Tibial nerve (tissue), 4 donors: ENCODE data around the gene C12orf50.

Experiments
- EP300 ChIP-seq, 2 donors: sonication (generic); formaldehyde crosslinking; IDR thresholded peaks; one replicate each; pipeline ENCODE4 v1.6.1; 2017; ENCODE audit warnings: antibody characterized with exemption in 2 of 2, mild to moderate bottlenecking in 1 of 2
- TF ChIP-seq, protein P1 (sequence below), 5 experiments: fragments of 200-600 bp in 3 of 5; fragments of 450-650 bp in 2 of 5; sonication (generic) in 3 of 5; IDR thresholded peaks; one replicate each; pipeline ENCODE4 v1.5.1; 2016 to 2019; ENCODE audit warnings: antibody characterized with exemption in 5 of 5, mild to moderate bottlenecking in 3 of 5, moderate library complexity in 2 of 5

DNA sequence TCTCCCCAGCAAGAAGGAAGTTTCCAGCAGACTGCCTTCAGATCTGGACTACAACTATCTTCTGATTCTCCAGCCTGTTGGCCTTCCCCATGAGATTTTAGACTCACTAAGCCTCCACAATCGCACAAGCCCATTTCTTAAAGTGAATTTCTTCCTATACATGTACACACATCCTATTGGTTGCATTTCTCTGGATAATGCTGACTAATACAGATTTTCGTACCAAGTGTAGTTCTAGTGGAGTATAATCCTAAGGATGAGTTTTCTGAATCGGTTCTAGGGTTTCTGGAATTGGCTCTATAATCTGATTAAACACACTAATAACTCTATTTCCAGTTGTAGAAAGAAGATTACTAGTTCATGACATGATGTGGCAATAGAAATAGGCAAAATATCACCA, 53.3 kb downstream of the C12orf50 start:
- TF ChIP-seq EP300 (IDR thresholded peaks at IDR 0.05) = no peak
- TF ChIP-seq, protein P1, sequence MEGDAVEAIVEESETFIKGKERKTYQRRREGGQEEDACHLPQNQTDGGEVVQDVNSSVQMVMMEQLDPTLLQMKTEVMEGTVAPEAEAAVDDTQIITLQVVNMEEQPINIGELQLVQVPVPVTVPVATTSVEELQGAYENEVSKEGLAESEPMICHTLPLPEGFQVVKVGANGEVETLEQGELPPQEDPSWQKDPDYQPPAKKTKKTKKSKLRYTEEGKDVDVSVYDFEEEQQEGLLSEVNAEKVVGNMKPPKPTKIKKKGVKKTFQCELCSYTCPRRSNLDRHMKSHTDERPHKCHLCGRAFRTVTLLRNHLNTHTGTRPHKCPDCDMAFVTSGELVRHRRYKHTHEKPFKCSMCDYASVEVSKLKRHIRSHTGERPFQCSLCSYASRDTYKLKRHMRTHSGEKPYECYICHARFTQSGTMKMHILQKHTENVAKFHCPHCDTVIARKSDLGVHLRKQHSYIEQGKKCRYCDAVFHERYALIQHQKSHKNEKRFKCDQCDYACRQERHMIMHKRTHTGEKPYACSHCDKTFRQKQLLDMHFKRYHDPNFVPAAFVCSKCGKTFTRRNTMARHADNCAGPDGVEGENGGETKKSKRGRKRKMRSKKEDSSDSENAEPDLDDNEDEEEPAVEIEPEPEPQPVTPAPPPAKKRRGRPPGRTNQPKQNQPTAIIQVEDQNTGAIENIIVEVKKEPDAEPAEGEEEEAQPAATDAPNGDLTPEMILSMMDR (IDR thresholded peaks at IDR 0.05) = no peak
